CMK (cell line): Measurements from ENCODE around the gene PLD1.

ENCODE experiments used
- DNase-seq: peaks from one replicate; pipeline ENCODE4 v3.0.0-alpha.2; 2010; ENCODE audit warnings: low read depth

The PLD1 gene

GRCh38 chr3:171836855-171837254 lies 26.6 kb upstream of the PLD1 start:
- DNase-seq = no peak

GRCh38 chr3:171835613-171836012 lies 25.3 kb upstream of the PLD1 start:
- no peak for DNase-seq

- no peak for DNase-seq
Observed at GRCh38 chr3:171835116-171835515, 24.8 kb upstream of the PLD1 start.

GRCh38 chr3:171834461-171834801 lies 24.1 kb upstream of the PLD1 start:
- DNase-seq = no peak

GRCh38 chr3:171833789-171834460 lies 23.6 kb upstream of the PLD1 start:
- no peak for DNase-seq

GRCh38 chr3:171832989-171833388 lies 22.7 kb upstream of the PLD1 start:
- DNase-seq = no peak

GRCh38 chr3:171831936-171832335 lies 21.7 kb upstream of the PLD1 start:
- DNase-seq = no peak

GRCh38 chr3:171830518-171830875 lies 20.2 kb upstream of the PLD1 start:
- no peak for DNase-seq

GRCh38 chr3:171829841-171830517 lies 19.7 kb upstream of the PLD1 start:
- no peak for DNase-seq

- DNase-seq = no peak
Observed at GRCh38 chr3:171828902-171829770, 18.9 kb upstream of the PLD1 start.

GRCh38 chr3:171827836-171828458 lies 17.7 kb upstream of the PLD1 start:
- DNase-seq = no peak

GRCh38 chr3:171827385-171827784 lies 17.1 kb upstream of the PLD1 start:
- DNase-seq = no peak

GRCh38 chr3:171825222-171825828 lies 15.0 kb upstream of the PLD1 start:
- no peak for DNase-seq

- no peak for DNase-seq
Observed at GRCh38 chr3:171824824-171825221, 14.5 kb upstream of the PLD1 start.

GRCh38 chr3:171824116-171824515 lies 13.8 kb upstream of the PLD1 start:
- DNase-seq = no peak

- DNase-seq = no peak
Observed at GRCh38 chr3:171822431-171823106, 12.3 kb upstream of the PLD1 start.

- no peak for DNase-seq
Observed at GRCh38 chr3:171821778-171822358, 11.6 kb upstream of the PLD1 start.

GRCh38 chr3:171821044-171821443 lies 10.8 kb upstream of the PLD1 start:
- no peak for DNase-seq

GRCh38 chr3:171817074-171817800 lies 7.0 kb upstream of the PLD1 start:
- no peak for DNase-seq

GRCh38 chr3:171815973-171816595 lies 5.8 kb upstream of the PLD1 start:
- DNase-seq = no peak
